GM12878 (cell line): ENCODE results near the gene PRRC2B. TPM values are rescaled to one million over a fixed set of nuclear protein-coding genes. Genes with fewer than 3 reads are reported as not detected.

Source experiments
- ATAC-seq: fragments of 200-7000 bp; cut with Tn5 transposase; 3 replicates; pipeline ENCODE4 v1.9.1; 2020; ENCODE audit warnings: mild to moderate bottlenecking, moderate library complexity
- BruUV-seq: library from RNA; stranded (reverse); fragments of 400-500 nt; replicated peaks from 2 replicates; lab custom pipeline; 2021; lab: Mats Ljungman, UMichigan
- CTCF ChIA-PET: fragments of 300-600 bp; sonication (Branson Sonifier 250); formaldehyde crosslinking; extraction: SDS; loops from one replicate; lab custom pipeline; 2021; ENCODE audit warnings: inconsistent platforms; lab: Yijun Ruan, JAX
- POLR2A ChIA-PET: fragments of 350-600 bp; formaldehyde crosslinking; extraction: SDS; loops from one replicate; lab custom pipeline; 2021; ENCODE audit warnings: inconsistent platforms; lab: Charles Lee
- RAD21 ChIA-PET: fragments of 300-600 bp; sonication (Branson Sonifier 250); formaldehyde crosslinking; loops from one replicate; lab custom pipeline; 2023; ENCODE audit warnings: antibody characterized with exemption; ENCODE audit not compliant: unreplicated experiment; lab: Charles Lee
- SMC1A ChIA-PET: fragments of 300-600 bp; sonication (Branson Sonifier 250); formaldehyde crosslinking; loops from one replicate; lab custom pipeline; 2023; ENCODE audit not compliant: unreplicated experiment, uncharacterized antibody; lab: Charles Lee
- DNase-seq: peaks from one replicate; pipeline ENCODE4 v3.0.0-alpha.2; 2011; ENCODE audit warnings: low read depth, low spot score
- FAIRE-seq: peaks from 3 replicates; lab custom pipeline; 2011; peaks lifted over from hg19 to GRCh38; lab: Jason Lieb, UNC
- H2AFZ ChIP-seq: 2 replicates; pipeline ENCODE4 v1.6.0; 2011; ENCODE audit warnings: low read depth, low read length, control low read depth; ENCODE audit not compliant: control insufficient read depth
- H3K27ac ChIP-seq: 2 replicates; pipeline ENCODE4 v1.5.1; 2011; ENCODE audit warnings: control low read depth; ENCODE audit not compliant: control insufficient read depth, insufficient read depth
- H3K27me3 ChIP-seq, 2 experiments: replicated peaks in 1 of 2; 2 replicates each; pipeline versions ENCODE4 v1.6.0 to v1.6.1; 2011; ENCODE audit warnings: low read length in 1 of 2; ENCODE audit not compliant: control insufficient read depth in 2 of 2, insufficient read depth in 2 of 2
- H3K36me3 ChIP-seq, 2 experiments: 2 replicates each; pipeline ENCODE4 v1.5.1; 2011; ENCODE audit warnings: low read length in 1 of 2; ENCODE audit not compliant: control insufficient read depth in 2 of 2, insufficient read depth in 2 of 2
- H3K4me1 ChIP-seq: 2 replicates; pipeline ENCODE4 v1.6.1; 2011; ENCODE audit warnings: mild to moderate bottlenecking, low read length, moderate library complexity, mixed read lengths; ENCODE audit not compliant: control insufficient read depth, insufficient read depth
- H3K4me2 ChIP-seq: 2 replicates; pipeline ENCODE4 v1.6.0; 2011; ENCODE audit warnings: control low read depth; ENCODE audit not compliant: control insufficient read depth, insufficient read depth
- H3K4me3 ChIP-seq: fragments of 200-600 bp; sonication (generic); 2 replicates; pipeline ENCODE4 v1.5.1; 2016
- H3K79me2 ChIP-seq: 2 replicates; pipeline ENCODE4 v1.6.0; 2011; ENCODE audit warnings: low read length; ENCODE audit not compliant: control insufficient read depth, insufficient read depth
- H3K9ac ChIP-seq: 2 replicates; pipeline ENCODE4 v1.8.0; 2011; ENCODE audit warnings: low read length, control low read depth, mixed read lengths; ENCODE audit not compliant: control insufficient read depth, insufficient read depth
- H3K9me3 ChIP-seq: replicated peaks from 3 replicates; pipeline ENCODE4 v1.5.1; 2011; ENCODE audit warnings: mild to moderate bottlenecking, low read length; ENCODE audit not compliant: control insufficient read depth, insufficient read depth
- H4K20me1 ChIP-seq: 2 replicates; pipeline ENCODE4 v1.6.0; 2011; ENCODE audit not compliant: control insufficient read depth, insufficient read depth
- ATF7 ChIP-seq: fragments of 450-650 bp; IDR thresholded peaks from 2 replicates; pipeline ENCODE4 v1.6.1; 2016; ENCODE audit warnings: low read depth, mild to moderate bottlenecking
- EGR1 ChIP-seq, 2 experiments: IDR thresholded peaks; 1 replicate in 1 of 2; 2 replicates in 1 of 2; pipeline ENCODE4 v1.6.1; 2011 to 2012; ENCODE audit warnings: low read depth in 2 of 2, low read length in 2 of 2, borderline replicate concordance in 1 of 2, mild to moderate bottlenecking in 1 of 2, moderate library complexity in 1 of 2
- HDAC2 ChIP-seq: fragments of 200-600 bp; sonication (generic); IDR thresholded peaks from 2 replicates; pipeline ENCODE4 v1.6.1; 2017
- IRF5 ChIP-seq: fragments of 450-650 bp; IDR thresholded peaks from 2 replicates; pipeline ENCODE4 v1.6.1; 2017; ENCODE audit warnings: borderline replicate concordance
- JUND ChIP-seq: IDR thresholded peaks from 2 replicates; pipeline ENCODE4 v1.6.1; 2012; ENCODE audit warnings: low read depth, mild to moderate bottlenecking, low read length, improper control_type of control experiment, moderate library complexity
- PML ChIP-seq: IDR thresholded peaks from 2 replicates; pipeline ENCODE4 v1.6.1; 2012; ENCODE audit warnings: low read length, inconsistent platforms
- RAD21 ChIP-seq: IDR thresholded peaks from 2 replicates; pipeline ENCODE4 v1.6.1; 2011; ENCODE audit warnings: mild to moderate bottlenecking, low read depth, low read length, moderate library complexity; ENCODE audit not compliant: insufficient read depth
- SMARCA5 ChIP-seq: fragments of 450-650 bp; IDR thresholded peaks from 2 replicates; pipeline ENCODE4 v1.6.1; 2017; ENCODE audit warnings: mild to moderate bottlenecking
- SREBF1 ChIP-seq: IDR thresholded peaks from 2 replicates; pipeline ENCODE4 v1.6.1; 2012; ENCODE audit warnings: mild to moderate bottlenecking, low read length
- TCF12 ChIP-seq: IDR thresholded peaks from 2 replicates; pipeline ENCODE4 v1.6.1; 2011; ENCODE audit warnings: low read depth, mild to moderate bottlenecking, low read length
- ZNF592 ChIP-seq: fragments of 450-650 bp; IDR thresholded peaks from 2 replicates; pipeline ENCODE4 v1.6.1; 2017; ENCODE audit warnings: mild to moderate bottlenecking, moderate library complexity
- WGBS: methylation state at CpG from one replicate; pipeline ENCODE4 v1.1.6; 2016; ENCODE audit warnings: low lambda C conversion rate; ENCODE audit not compliant: insufficient replicate concordance, insufficient coverage; ENCODE audit errors: missing lambda C conversion rate; 5-methylcytosine and 5-hydroxymethylcytosine counted together
- in situ Hi-C: fragments of 300-500 bp; cut with MboI; formaldehyde crosslinking; loops from 9 replicates; pipeline ENCODE4 v1.14.3; 2018; ENCODE audit warnings: mixed read lengths
- intact Hi-C: fragments of 100-400 bp; cut with micrococcal nuclease; formaldehyde crosslinking; loops from one replicate; pipeline ENCODE4 v1.14.2; 2022; ENCODE audit not compliant: unreplicated experiment
- polyA plus RNA-seq, 11 experiments: library from polyadenylated mRNA; depleted of rRNA in 4 of 11; unstranded in 6 of 11; stranded (reverse) in 5 of 11; fragments of >200 nt; fragmentation: Nextera tagmentation in 4 of 11; fragmentation: Illumina TruSeq in 1 of 11; extraction: Ambion mirVana in 4 of 11; extraction: Trizol in 1 of 11; gene quantifications; 1 replicate in 1 of 11; 2 replicates in 10 of 11; pipeline versions ENCODE4 v1.2.1 to v1.2.3, GENCODE V29; 2011 to 2016; ENCODE audit warnings: inconsistent platforms in 2 of 11, missing spikeins in 2 of 11, low read depth in 1 of 11
- total RNA-seq, 4 experiments: library from RNA; depleted of rRNA in 3 of 4; stranded (reverse); fragments of >200 nt in 3 of 4; fragmentation: Illumina TruSeq in 1 of 4; extraction: Trizol in 1 of 4; gene quantifications; 2 replicates each; pipeline versions ENCODE4 v1.2.1 to v1.2.3, GENCODE V29; 2013 to 2021
- TF ChIP-seq, protein P1 (sequence below): IDR thresholded peaks from 2 replicates; pipeline ENCODE4 v1.6.1; 2012; ENCODE audit warnings: low read depth, low read length, improper control_type of control experiment
- TF ChIP-seq, protein P2 (sequence below): IDR thresholded peaks from 2 replicates; pipeline ENCODE4 v1.6.1; 2012; ENCODE audit warnings: low read depth, low read length, improper control_type of control experiment

Gene PRRC2B
- total and polyA plus RNA-seq, 10 of the 15 experiments (the other 5 are each of a cell fraction or from before 2014, with no cell fraction given): 0.84 to 155 (median 28.7) TPM

DNA sequence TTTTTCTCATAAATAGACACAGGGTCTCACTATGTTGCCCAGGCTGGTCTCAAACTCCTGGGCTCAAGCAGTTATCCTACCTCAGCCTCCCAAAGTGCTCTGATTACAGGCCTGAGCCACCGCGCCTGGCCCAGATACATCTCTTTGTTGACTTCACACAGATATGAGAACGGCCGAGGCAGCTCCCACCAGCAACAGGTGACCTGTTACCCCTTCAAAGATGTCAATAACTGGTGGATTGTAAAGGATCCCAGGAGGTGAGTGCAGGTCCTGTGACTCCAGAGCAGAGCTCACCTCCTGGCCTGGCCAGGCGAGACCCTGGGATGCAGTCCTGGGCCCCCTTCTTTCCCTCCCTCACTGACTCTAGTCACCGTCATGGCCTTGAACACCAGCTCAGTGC lies 118.0 kb downstream of the PRRC2B start (continued):
- TF ChIP-seq SMARCA5 (no peak), TCF12 (no peak)

DNA sequence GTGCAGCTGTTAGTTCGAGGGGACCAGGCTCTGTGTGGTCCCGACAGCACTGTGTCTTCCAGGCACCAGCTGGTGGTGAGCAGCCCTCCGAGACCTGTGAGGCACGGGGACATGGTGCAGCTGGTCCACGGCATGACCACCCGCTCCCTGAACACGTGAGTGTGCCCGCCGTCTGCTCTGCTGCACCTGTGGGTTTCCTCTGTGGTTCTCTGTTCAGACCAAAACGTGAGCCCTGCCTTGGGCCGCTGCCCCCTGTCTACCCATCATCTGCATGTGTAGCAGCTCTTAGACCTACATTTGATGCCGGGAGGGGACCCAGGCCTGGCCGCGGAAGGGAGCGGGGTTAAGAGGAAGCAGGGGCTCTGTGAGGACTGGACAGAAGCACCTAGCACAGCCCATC lies 119.3 kb downstream of the PRRC2B start:
- FAIRE-seq: no peak
- ChIA-PET POLR2A (no interaction called here), RAD21 (no interaction called here), SMC1A (no interaction called here), CTCF (no interaction called here)
- no peak overlapping the region for H3K9ac ChIP-seq
- no peak overlapping the region for H3K4me3 ChIP-seq
- intact Hi-C loops: no loop called here
- no peak for DNase-seq
- 66% methylated on average over 15 of the region's 15 CpGs for WGBS
- in situ Hi-C loops: no loop called here
- no peaks in the 10 kb centered on the region for H3K79me2 ChIP-seq
- no peaks in the 10 kb centered on the region for H3K9me3 ChIP-seq
- no peak for ATAC-seq
- TF ChIP-seq JUND: no peak
- TF ChIP-seq, protein P1, sequence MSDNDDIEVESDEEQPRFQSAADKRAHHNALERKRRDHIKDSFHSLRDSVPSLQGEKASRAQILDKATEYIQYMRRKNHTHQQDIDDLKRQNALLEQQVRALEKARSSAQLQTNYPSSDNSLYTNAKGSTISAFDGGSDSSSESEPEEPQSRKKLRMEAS: no peak
- no peak for TF ChIP-seq RAD21
- no peak for TF ChIP-seq SREBF1
- no peak for TF ChIP-seq PML
- TF ChIP-seq ATF7: no peak
- no peak for TF ChIP-seq EGR1 (IDR thresholded peaks at IDR 0.05; ENCODE audit: borderline replicate concordance in 1 of 2, low read depth in 2 of 2, low read length in 2 of 2)
- TF ChIP-seq, protein P2, sequence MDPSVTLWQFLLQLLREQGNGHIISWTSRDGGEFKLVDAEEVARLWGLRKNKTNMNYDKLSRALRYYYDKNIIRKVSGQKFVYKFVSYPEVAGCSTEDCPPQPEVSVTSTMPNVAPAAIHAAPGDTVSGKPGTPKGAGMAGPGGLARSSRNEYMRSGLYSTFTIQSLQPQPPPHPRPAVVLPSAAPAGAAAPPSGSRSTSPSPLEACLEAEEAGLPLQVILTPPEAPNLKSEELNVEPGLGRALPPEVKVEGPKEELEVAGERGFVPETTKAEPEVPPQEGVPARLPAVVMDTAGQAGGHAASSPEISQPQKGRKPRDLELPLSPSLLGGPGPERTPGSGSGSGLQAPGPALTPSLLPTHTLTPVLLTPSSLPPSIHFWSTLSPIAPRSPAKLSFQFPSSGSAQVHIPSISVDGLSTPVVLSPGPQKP: no peak
- no peak for TF ChIP-seq ZNF592
- TF ChIP-seq IRF5: no peak
- no peak for TF ChIP-seq HDAC2
- no TSS peak for BruUV-seq
- no peaks in the 10 kb centered on the region for H3K27me3 ChIP-seq
- H3K4me2 ChIP-seq: no peak overlapping the region
- H3K4me1 ChIP-seq: no peaks in the 10 kb centered on the region
- H4K20me1 ChIP-seq: no peaks in the 10 kb centered on the region
- H2AFZ ChIP-seq: no peak overlapping the region
- peaks cover 7 to 20% of the 10 kb centered on the region in 2 experiments; a peak in 3 of 4 replicates for H3K36me3 ChIP-seq
- H3K27ac ChIP-seq: no peak overlapping the region
